Measurements from ENCODE around the gene URI1.
"Not testable (repeated sequence)": the region's sequence is repeated elsewhere in the genome, so short reads cannot be mapped to it uniquely, and the experiment has no call there.

URI1 gene

DNA sequence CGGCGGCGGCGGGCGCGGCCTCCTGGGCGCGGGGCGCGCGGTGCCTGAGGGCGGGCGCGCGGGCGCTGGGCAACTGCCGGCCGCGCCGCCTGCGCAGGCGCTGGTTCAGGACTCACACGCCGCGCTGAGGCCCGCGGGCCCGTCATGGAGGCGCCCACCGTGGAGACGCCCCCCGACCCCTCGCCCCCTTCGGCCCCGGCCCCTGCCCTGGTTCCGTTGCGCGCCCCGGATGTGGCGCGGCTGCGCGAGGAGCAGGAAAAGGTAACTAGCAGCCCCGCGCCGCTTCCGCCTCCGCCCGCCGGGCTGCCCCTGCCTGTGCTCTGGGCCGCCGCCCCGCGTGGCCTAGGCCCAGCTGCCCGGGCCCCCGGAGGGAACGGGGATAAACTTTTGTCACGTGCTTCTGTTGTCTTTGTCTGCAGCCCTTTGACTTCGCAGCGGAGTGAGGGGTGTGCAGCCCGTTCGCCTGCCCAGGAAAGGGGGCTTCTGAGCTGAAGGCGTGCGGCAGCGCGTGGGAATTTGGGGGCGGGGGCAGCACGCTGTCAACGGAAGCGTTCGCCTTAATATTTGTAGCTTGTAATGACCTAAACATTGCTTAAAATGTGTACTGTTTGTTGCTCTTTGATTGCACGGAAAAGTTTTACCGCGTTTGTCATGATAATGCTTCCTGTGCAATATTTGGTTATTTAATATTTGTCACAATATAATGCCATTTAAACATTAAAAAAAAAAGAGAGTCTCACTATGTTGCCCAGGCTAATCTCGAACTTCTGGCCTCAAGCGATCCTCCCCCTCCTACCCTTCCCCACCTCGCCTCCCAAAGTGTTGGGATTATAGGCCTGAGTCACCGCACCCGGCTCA, 594 bp downstream of the URI1 start:
- peak; percentile 43 to 76 (median 52) for DNase-seq (ENCODE audit: low read depth in 3 of 3)

- DNase-seq (ENCODE audit: low read depth in 3 of 3) = no peak
Observed at GRCh38 chr19:29943615-29944014, 1.6 kb downstream of the URI1 start.

DNA sequence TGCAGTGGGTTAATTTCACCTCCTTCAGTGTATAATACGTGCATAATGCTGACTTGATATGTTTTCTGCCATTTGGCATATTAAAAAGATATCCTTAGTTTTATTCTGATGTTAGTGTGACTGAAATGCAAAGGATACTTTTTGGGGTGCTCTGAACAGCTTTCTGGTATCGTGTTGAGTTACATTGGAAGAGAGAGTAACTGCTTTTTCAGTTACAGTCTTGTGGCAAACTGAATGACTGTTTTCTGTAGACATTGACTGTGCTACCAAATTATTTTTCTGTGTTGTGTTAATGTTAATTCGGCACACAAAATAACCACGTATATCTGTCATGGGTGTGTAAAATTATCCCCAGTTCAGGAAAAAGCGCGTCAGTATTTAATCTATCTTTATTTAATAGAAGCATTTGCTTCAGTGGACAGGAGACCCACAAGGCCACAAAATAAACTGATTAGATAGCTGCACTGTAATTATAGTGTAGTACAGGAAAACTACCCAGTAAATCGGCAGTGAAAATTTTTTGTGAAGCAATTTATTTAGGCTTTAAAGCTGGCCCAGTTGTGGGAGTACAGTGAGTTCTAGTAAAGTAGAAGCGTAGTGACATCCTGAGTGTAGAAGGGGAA, 2.5 kb downstream of the URI1 start:
- DNase-seq (ENCODE audit: low read depth in 3 of 3) = no peak

GRCh38 chr19:29945017-29945416, 3.0 kb downstream of the URI1 start:
- DNase-seq (ENCODE audit: low read depth in 3 of 3) = no peak

GRCh38 chr19:29945433-29945832, 3.4 kb downstream of the URI1 start:
- DNase-seq (ENCODE audit: low read depth in 3 of 3) = no peak

DNA sequence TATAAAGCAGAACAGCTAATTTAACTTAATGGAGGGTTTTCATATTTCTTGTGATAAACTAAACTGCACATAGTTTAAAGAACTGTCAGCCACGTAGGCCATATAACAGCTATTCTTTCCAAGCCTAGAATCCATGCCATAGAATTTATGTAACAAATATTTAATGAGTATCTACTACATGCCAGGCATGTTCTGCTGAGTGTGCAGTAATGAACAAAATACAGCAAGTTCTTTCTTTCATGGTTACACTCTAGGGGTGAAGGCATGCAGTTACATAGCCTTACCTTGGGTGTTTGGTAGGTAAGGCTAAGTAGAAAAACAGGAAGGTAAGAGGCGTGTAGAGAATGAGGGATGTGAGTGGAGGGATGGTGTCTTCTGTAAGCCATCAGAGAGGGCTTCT, 4.6 kb downstream of the URI1 start:
- DNase-seq (ENCODE audit: low read depth in 3 of 3) = no peak

GRCh38 chr19:29947871-29948270, 5.8 kb downstream of the URI1 start:
- DNase-seq (ENCODE audit: low read depth in 3 of 3) = no peak

DNA sequence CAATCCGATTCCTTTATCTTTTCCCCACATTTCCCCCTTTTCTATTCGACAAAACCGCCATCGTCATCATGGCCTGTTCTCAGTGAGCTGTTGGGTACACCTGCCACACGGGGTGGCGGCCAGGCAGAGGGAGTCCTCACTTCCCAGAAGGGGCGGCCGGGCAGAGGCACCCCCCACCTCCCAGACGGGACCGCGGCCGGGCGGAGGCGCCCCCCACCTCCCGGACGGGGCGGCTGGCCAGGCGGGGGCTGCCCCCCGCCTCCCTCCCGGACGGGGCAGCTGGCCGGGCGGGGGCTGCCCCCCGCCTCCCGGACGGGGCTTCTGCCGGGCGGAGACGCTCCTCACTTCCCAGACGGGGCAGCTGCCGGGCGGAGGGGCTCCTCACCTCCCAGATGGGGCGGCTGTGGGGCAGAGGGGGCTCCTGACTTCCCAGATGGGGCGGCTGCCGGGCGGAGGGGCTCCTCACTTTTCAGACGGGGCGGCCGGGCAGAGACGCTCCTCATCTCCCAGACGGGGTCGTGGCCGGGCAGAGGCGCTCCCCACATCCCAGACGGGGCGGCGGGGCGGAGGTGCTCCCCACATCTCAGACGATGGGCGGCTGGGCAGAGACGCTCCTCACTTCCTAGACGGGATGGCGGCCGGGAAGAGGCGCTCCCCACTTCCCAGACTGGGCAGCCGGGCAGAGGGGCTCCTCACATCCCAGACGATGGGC, 6.9 kb downstream of the URI1 start:
- DNase-seq (ENCODE audit: low read depth in 3 of 3) = not testable (repeated sequence)

GRCh38 chr19:29952177-29952576, 10.1 kb downstream of the URI1 start:
- DNase-seq (ENCODE audit: low read depth in 3 of 3) = no peak

- no peak for DNase-seq (ENCODE audit: low read depth in 3 of 3)
Observed at GRCh38 chr19:29952646-29953045, 10.6 kb downstream of the URI1 start.

DNA sequence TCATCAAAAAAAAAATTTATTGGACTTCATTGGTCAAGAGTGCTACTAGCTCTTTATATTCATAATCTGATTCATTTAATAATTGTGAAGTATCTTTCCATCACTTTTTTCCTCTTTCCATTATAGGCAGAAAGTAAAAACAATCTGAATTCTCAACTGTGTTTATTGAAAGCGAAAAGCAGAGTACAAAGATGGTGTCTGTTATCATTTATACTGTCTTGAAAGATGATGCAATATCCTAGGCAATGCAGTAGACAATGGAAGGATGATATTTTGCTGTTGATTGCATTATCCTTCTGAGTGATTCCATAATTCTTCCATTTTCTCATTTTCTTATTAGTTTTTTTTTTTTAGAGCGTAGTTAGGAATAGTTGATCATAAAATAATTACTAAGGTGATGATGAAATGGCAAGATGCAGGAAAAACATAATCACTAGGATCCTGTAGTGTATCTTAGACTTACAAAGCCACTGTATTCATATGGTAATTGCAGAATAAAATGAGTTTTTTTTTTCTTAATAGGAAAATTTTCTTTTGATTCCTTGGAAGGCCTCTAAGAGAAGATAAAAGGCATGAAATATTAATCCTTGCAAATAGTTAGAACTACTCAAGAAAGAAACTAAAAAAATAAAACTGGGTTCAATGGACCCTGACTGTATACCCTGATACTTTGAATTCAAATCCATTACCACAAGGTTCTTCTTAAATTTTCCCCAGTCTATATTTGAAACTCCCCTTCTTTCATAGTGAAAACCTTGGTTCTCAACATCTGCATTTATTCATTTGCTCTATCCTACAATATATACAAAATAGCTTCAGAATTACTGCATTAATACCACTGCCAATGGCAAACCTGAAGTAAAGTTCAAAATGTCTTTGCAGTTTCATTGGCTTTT, 11.6 kb downstream of the URI1 start:
- DNase-seq (ENCODE audit: low read depth in 3 of 3) = no peak

DNA sequence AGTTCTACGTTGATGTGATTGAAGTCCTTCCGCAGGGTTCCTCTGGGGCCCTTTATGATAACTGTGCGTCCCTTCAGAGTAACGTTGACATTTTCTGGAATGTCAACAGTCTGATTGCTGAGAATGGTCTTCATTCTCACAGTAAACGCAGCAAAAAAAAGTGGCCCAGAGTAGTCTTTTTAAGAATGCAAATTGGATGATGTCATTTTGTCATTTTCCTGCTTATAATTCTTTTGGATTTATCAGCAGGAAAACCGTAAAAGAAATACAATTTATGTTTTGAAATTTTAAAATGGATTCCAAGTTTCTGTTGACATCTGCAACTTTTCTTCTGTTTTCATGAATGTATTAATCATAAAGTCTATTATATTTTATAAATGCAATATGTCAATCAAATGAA, 14.8 kb downstream of the URI1 start:
- no peak for DNase-seq (ENCODE audit: low read depth in 3 of 3)

DNA sequence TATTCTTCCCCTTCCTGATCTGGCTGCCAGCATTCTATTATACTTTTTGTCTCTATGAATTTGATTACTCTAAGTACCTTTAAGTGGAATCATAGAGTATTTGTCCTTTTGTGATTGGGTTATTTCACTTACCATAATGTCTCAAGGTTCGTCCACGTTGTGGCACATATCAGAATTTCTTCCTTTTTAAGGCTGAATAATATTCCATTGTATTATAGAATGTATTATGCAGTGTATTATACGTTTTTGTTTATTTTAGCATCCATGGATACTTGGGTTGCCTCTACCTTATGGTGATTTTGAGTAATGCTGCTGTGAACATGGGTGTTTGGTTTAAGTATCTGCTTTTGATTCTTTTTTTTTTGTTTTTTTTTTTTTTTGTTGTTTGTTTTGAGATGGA, 19.3 kb downstream of the URI1 start:
- DNase-seq (ENCODE audit: low read depth in 3 of 3) = no peak

DNA sequence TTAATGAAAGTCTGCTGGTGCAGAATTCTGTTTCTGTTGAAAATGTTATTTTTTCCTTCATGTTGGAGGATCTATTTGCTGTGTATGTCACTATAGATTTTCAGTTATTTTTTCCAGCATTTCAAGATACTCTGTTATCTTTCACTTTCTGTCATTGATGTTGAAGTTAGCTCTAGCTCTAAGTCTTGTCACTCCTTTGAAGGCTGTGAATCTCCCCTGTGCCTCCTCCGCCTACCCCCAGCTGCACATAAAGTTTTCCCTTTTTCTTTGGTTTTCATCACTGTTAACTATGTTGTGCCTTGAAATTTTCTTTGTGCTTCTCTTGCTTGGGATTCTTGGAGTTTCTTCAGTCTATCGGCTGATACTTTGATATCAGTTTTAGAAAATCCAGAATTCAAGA, 20.8 kb downstream of the URI1 start:
- no peak for DNase-seq (ENCODE audit: low read depth in 3 of 3)

GRCh38 chr19:29963576-29963975, 21.5 kb downstream of the URI1 start:
- DNase-seq (ENCODE audit: low read depth in 3 of 3) = no peak

DNA sequence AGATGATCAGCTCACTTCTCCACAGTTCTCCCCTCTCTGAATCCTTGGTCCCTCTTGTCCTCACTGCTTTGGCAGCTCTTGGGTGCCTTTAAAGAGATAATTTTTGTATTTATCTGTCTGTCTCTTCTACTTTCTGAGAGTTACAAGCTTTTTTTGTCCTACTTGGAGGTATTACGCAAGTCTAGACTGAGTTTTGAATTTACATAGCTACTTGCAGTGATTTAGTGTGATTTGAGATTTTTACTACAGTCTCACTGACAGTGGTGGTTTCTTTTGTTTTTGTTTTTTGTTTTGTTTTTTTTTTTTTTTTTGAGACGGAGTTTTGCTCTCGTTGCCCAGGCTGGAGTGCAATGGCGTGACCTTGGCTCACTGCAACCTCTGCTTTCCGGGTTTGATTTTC, 22.1 kb downstream of the URI1 start:
- DNase-seq (ENCODE audit: low read depth in 3 of 3) = no peak

GRCh38 chr19:29965492-29965891, 23.5 kb downstream of the URI1 start:
- no peak for DNase-seq (ENCODE audit: low read depth in 3 of 3)

DNA sequence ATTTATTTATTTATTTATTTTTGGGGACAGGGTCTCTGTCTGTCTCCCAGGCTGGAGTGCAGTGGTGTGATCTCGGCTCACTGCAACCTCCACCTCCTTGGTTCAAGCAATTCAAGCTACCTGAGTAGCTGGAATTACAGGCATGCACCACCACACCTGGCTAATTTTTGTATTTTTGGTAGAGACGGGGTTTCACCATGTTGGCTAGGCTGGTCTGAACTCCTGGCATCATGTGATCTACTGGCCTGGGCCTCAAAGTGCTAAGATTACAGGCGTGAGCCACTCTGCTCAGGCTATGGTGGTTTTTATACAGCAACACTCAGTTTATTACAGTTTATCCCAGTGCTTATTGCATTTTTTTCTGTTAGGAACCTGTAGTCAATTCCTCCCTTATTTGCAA, 24.1 kb downstream of the URI1 start:
- not testable (repeated sequence) for DNase-seq (ENCODE audit: low read depth in 3 of 3)

DNA sequence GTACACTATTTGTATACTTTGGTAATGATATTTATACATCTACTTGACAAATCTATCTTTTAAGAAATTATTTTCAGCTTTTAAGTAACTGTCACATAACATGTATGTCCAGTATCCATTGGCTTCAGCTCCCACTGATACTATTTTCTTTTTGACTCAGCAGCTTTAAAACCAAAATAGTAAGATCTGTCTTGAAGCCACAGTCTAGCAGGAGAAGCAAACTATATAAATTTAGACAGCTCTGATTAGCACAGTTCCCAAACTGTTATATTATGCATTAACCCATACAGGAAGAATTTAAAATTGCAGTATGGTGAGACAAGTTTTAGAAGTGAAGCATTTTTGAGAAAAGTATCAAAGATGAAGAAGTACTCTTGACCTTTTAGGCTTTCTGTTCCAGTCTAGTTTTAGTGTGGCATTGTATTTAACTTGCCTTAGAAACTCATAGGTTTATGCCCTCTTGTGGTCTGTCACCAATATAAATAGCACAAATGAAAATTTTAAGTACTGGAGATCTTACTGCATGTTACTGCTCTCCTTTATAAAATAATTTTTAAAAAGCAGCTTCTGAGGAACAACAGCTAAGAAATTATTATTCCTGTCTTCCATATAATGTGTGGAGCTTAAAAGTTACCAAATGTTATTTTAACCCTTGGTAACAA, 24.7 kb downstream of the URI1 start:
- DNase-seq (ENCODE audit: low read depth in 3 of 3) = no peak

GRCh38 chr19:29967623-29968022, 25.6 kb downstream of the URI1 start:
- DNase-seq (ENCODE audit: low read depth in 3 of 3) = no peak

- DNase-seq (ENCODE audit: low read depth in 3 of 3) = no peak
Observed at GRCh38 chr19:29969891-29970290, 27.9 kb downstream of the URI1 start.
